ENCODE results near the gene MINDY1.

GRCh38 chr1:151047591-151047924, 40.9 kb upstream of the MINDY1 start, which contains the start of gene C1orf56:
- TF ChIP-seq, protein P1, sequence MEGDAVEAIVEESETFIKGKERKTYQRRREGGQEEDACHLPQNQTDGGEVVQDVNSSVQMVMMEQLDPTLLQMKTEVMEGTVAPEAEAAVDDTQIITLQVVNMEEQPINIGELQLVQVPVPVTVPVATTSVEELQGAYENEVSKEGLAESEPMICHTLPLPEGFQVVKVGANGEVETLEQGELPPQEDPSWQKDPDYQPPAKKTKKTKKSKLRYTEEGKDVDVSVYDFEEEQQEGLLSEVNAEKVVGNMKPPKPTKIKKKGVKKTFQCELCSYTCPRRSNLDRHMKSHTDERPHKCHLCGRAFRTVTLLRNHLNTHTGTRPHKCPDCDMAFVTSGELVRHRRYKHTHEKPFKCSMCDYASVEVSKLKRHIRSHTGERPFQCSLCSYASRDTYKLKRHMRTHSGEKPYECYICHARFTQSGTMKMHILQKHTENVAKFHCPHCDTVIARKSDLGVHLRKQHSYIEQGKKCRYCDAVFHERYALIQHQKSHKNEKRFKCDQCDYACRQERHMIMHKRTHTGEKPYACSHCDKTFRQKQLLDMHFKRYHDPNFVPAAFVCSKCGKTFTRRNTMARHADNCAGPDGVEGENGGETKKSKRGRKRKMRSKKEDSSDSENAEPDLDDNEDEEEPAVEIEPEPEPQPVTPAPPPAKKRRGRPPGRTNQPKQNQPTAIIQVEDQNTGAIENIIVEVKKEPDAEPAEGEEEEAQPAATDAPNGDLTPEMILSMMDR (conservative IDR thresholded peaks at IDR 0.05 in 1 of 2, IDR thresholded peaks at IDR 0.05 in 1 of 2; ENCODE audit: extremely low read depth in 1 of 2, insufficient read depth in 1 of 2, low read depth in 1 of 2, low read length in 2 of 2), result no peak
- no peak for TF ChIP-seq EZH2 (IDR thresholded peaks at IDR 0.05; ENCODE audit: borderline replicate concordance, low read length)
